Measurements from ENCODE around the gene FOXD2.
A peak's percentile ranks its signal among the peaks of the same experiment; 100 is the strongest.

Gene FOXD2

GRCh38 chr1:47437447-47438164, at the start of gene FOXD2:
FOXD2 (plus strand) TSS chr1:47438044; CDS start chr1:47438136, 92 bp downstream.
- peak; percentile 99 for DNase-seq (ENCODE audit: low spot score)
- TF ChIP-seq, protein P1, sequence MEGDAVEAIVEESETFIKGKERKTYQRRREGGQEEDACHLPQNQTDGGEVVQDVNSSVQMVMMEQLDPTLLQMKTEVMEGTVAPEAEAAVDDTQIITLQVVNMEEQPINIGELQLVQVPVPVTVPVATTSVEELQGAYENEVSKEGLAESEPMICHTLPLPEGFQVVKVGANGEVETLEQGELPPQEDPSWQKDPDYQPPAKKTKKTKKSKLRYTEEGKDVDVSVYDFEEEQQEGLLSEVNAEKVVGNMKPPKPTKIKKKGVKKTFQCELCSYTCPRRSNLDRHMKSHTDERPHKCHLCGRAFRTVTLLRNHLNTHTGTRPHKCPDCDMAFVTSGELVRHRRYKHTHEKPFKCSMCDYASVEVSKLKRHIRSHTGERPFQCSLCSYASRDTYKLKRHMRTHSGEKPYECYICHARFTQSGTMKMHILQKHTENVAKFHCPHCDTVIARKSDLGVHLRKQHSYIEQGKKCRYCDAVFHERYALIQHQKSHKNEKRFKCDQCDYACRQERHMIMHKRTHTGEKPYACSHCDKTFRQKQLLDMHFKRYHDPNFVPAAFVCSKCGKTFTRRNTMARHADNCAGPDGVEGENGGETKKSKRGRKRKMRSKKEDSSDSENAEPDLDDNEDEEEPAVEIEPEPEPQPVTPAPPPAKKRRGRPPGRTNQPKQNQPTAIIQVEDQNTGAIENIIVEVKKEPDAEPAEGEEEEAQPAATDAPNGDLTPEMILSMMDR (IDR thresholded peaks at IDR 0.05; ENCODE audit: extremely low read depth, insufficient read depth, missing control alignments): peak; percentile 80
- in situ Hi-C loops (cut with MboI; ENCODE audit: low pct_unique_long_range_greater_than_20kb, low sequenced_read_pairs, unreplicated experiment): no loop called here

GRCh38 chr1:47388891-47389238, 49.0 kb upstream of the FOXD2 start:
- in situ Hi-C loops (cut with MboI; ENCODE audit: low pct_unique_long_range_greater_than_20kb, low sequenced_read_pairs, unreplicated experiment): no loop called here
- DNase-seq (ENCODE audit: low spot score): peak; percentile 68
- TF ChIP-seq, protein P1 (IDR thresholded peaks at IDR 0.05; ENCODE audit: extremely low read depth, insufficient read depth, missing control alignments): peak; percentile 77

DNA sequence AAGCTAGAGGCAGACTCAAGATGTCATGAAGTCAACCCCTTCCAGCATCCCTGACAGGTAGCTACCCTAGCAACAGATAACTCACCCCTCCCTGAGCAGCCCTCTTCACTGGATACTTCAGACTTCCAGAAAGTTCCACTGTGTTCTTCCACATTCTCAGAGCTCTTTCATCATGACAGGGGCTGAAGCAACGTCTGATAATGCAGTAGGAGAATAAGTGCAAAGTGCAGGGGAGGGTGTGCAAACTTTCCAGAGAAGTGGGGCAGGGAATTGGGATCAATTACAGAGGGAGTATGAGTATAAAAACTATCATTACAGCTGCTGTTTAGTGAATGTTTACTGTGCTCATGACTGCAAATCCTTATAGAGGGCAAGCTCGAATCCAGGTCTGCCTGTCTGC, 48.1 kb upstream of the FOXD2 start:
- TF ChIP-seq, protein P1 (IDR thresholded peaks at IDR 0.05; ENCODE audit: extremely low read depth, insufficient read depth, missing control alignments): no peak
- in situ Hi-C loops (cut with MboI; ENCODE audit: low pct_unique_long_range_greater_than_20kb, low sequenced_read_pairs, unreplicated experiment): no loop called here
- DNase-seq (ENCODE audit: low spot score): no peak

DNA sequence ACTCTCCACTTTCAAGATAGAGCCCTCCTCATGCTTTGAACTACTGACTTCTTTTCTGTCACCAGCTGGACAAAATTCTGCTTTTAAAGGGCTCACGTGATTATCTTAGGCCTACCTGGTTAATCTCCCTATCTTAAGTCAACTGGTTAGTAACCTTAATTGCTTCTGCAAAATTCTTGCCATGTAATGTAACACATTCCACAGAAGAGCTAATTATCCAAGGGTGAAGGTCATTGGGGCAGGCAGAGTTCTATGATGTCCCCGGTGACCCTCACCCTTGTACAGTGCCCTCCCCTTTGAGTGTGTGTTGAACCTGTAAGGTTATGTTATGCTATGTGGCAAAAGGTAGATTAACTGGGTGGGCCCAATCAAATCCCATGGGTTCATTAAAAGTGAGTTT, 47.0 kb upstream of the FOXD2 start:
- TF ChIP-seq, protein P1 (IDR thresholded peaks at IDR 0.05; ENCODE audit: extremely low read depth, insufficient read depth, missing control alignments): no peak
- DNase-seq (ENCODE audit: low spot score): no peak
- in situ Hi-C loops (cut with MboI; ENCODE audit: low pct_unique_long_range_greater_than_20kb, low sequenced_read_pairs, unreplicated experiment): no loop called here

DNA sequence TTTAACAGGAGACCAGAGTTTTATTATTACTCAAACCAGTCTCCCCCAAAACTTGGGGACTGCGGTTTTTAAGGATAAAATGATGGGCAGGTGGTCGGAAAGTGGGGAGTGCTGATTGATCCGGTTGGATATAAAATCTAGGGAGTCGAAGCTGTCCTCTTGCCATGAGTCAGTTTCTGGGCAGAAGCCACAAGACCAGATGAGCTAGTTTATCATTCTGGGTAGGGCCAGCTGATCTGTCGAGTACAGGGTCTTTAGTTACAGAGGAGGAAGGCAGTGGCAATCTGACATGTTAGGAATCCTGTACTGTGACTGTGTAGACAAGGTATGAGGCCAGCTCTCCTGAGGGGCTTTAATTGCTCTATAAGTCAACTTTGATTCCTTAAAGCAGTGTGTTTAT, 44.7 kb upstream of the FOXD2 start:
- DNase-seq (ENCODE audit: low spot score): no peak
- in situ Hi-C loops (cut with MboI; ENCODE audit: low pct_unique_long_range_greater_than_20kb, low sequenced_read_pairs, unreplicated experiment): no loop called here
- TF ChIP-seq, protein P1 (IDR thresholded peaks at IDR 0.05; ENCODE audit: extremely low read depth, insufficient read depth, missing control alignments): no peak

GRCh38 chr1:47395433-47395832, 42.4 kb upstream of the FOXD2 start:
- no peak for DNase-seq (ENCODE audit: low spot score)
- TF ChIP-seq, protein P1 (IDR thresholded peaks at IDR 0.05; ENCODE audit: extremely low read depth, insufficient read depth, missing control alignments): no peak
- in situ Hi-C loops (cut with MboI; ENCODE audit: low pct_unique_long_range_greater_than_20kb, low sequenced_read_pairs, unreplicated experiment): no loop called here

Data from GM13977 (cell line).